Measurements from ENCODE around the gene ADGRD1.

Gene ADGRD1

GRCh38 chr12:130952171-130952954 is 1.3 kb upstream of the ADGRD1 start:
- no peak overlapping the region for H3K27ac Mint-ChIP-seq
- peaks cover 4% of the 10 kb centered on the region for H3K4me1 Mint-ChIP-seq (ENCODE audit: low read depth)
- H3K9me3 Mint-ChIP-seq (ENCODE audit: low read depth) = no peaks in the 10 kb centered on the region
- H3K4me3 Mint-ChIP-seq = no peak overlapping the region
- no peaks in the 10 kb centered on the region for H3K36me3 Mint-ChIP-seq
- peaks cover 12% of the 10 kb centered on the region for H3K27me3 Mint-ChIP-seq

GRCh38 chr12:130954544-130954831 is 781 bp downstream of the ADGRD1 start:
- peaks cover 4% of the 10 kb centered on the region for H3K4me1 Mint-ChIP-seq (ENCODE audit: low read depth)
- no peak overlapping the region for H3K27ac Mint-ChIP-seq
- no peaks in the 10 kb centered on the region for H3K36me3 Mint-ChIP-seq
- no peak overlapping the region for H3K4me3 Mint-ChIP-seq
- H3K27me3 Mint-ChIP-seq = peaks cover 12% of the 10 kb centered on the region
- no peaks in the 10 kb centered on the region for H3K9me3 Mint-ChIP-seq (ENCODE audit: low read depth)

DNA sequence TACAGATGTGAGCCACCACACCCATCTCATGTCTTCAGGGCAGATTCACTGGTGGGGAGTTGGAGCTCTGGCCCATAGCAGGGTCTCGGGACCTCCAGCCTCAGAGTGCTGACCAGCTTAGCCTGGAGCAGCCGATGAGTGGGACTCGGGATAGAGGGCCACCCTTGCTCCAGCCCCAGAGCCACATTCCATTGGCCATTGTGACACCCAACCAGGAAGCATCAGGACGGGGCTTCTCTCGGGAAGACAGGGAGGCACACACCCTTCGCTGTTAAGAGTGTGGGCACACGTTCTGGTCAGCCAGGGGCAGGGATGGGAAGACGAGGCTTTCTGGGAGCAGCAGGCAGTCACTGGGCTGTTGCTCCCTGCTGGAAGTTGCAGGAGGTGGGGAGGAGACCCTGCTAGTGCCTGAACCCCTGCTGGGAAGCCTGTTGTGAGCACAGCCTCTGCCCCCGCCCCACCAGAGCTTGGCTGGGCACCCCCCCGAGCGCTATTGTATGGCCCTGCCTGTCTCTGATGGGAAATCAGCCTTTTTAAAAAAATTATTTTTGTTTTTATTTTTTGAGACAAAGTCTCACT is 1.6 kb downstream of the ADGRD1 start:
- H3K27me3 Mint-ChIP-seq = peaks cover 12% of the 10 kb centered on the region
- H3K9me3 Mint-ChIP-seq (ENCODE audit: low read depth) = no peaks in the 10 kb centered on the region
- H3K4me3 Mint-ChIP-seq = no peak overlapping the region
- peaks cover 4% of the 10 kb centered on the region for H3K4me1 Mint-ChIP-seq (ENCODE audit: low read depth)
- no peak overlapping the region for H3K27ac Mint-ChIP-seq
- H3K36me3 Mint-ChIP-seq = no peaks in the 10 kb centered on the region

DNA sequence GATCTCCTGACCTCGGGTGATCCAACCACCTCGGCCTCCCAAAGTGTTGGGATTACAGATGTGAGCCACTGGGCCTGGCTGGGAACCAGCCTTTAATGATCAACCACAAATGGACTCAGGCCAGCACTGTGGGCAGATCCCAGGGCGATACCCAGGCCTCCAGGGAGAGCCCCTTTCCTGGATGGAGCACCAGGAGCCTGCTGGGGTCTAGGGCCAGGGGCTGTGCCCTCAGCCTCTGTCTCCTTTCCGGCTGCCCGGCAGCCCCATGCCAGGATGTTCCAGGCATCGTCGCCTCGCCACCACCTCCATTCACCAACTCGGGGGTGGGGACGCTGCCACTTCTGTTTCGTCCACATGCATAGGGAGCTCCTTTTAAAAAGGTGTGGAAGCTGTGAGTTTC is 2.3 kb downstream of the ADGRD1 start:
- Mint-ChIP-seq H3K27ac (no peak overlapping the region), H3K4me3 (no peak overlapping the region), H3K27me3 (peaks cover 16% of the 10 kb centered on the region), H3K4me1 (ENCODE audit: low read depth) (peaks cover 4% of the 10 kb centered on the region), H3K9me3 (ENCODE audit: low read depth) (no peaks in the 10 kb centered on the region), H3K36me3 (no peaks in the 10 kb centered on the region)

DNA sequence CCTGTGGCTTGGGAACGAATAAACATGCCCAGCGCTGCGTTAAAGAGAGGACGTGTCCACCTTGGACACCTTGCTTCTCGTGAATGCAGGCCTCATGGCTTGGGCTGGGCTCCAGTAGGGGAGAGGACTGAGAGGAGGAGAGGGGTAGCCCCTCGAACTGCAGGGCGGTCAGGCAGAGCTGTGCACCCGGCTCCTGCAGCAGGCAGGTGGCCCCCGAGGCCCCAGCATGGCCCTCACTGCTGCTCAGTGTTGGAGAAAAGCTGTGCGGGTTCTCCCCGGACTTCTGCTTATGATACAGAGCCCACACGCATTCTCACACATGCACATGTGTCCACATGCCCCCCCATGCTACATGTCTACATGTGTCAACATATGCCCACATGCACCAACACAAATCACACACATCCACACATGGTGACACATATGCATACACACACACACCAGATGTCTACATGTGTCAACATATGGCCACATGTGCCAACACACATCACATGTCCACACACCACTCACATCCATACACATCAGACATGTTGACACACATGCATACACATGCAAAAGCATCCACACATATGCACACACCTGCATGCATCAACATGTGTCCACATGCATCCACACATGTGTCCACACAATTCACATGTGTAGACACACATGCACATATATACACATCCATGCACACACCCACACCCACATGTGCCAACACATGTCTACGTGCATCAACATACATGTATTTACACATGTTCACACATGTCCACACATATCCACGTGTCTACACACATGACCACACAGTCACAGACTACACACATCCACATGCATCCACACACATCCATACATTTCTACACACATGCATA is 3.0 kb downstream of the ADGRD1 start:
- Mint-ChIP-seq H3K4me3 (no peak overlapping the region), H3K36me3 (no peaks in the 10 kb centered on the region), H3K27ac (no peak overlapping the region), H3K27me3 (peaks cover 16% of the 10 kb centered on the region), H3K9me3 (ENCODE audit: low read depth) (no peaks in the 10 kb centered on the region), H3K4me1 (ENCODE audit: low read depth) (peaks cover 4% of the 10 kb centered on the region)

DNA sequence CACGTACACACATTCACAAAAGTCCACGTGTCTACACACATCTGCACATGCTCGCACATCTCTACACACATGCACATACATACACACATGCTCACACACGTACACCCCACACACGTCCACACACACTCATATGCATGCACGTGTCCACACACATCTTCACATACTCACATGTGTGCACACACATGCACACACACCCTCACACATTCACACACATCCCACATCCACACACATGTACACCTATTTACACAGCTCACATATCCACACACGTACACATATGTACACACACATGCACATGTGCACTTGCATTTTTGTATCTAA is 3.6 kb downstream of the ADGRD1 start:
- Mint-ChIP-seq H3K9me3 (ENCODE audit: low read depth) (no peaks in the 10 kb centered on the region), H3K4me3 (no peak overlapping the region), H3K36me3 (no peaks in the 10 kb centered on the region), H3K4me1 (ENCODE audit: low read depth) (peaks cover 4% of the 10 kb centered on the region), H3K27me3 (peaks cover 15% of the 10 kb centered on the region), H3K27ac (no peak overlapping the region)

DNA sequence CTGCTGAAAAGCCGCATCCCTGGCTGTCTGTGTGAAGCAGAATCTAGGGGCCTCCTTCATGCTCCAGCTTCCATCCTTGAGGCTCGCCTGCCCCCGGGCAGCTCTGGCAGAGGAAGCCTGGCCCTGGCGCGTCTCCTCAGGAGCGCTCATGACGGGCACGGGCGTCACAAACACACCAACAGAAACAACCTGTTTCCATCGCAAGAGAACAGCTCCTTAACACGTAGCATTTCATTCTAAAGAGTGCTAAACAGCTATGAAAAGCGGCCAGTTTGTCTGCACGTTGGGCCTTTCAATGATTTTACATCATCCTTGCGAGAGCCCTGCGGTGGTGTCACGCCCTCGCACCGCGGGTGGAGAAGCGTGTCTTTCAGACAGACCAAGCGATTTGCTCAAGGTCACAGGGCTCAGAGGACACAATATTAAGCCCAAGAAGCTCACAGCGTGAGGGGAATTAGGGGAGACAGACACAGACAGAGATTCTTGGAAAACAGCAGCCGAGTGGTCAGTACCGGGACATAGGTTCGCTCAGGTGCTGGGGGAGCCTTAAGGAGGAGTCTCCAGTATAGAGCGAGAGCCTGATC is 4.9 kb downstream of the ADGRD1 start:
- no peak overlapping the region for H3K4me3 Mint-ChIP-seq
- H3K27me3 Mint-ChIP-seq = peaks cover 7% of the 10 kb centered on the region
- H3K36me3 Mint-ChIP-seq = peaks cover 2% of the 10 kb centered on the region
- peaks cover 2% of the 10 kb centered on the region for H3K4me1 Mint-ChIP-seq (ENCODE audit: low read depth)
- H3K9me3 Mint-ChIP-seq (ENCODE audit: low read depth) = no peaks in the 10 kb centered on the region
- no peak overlapping the region for H3K27ac Mint-ChIP-seq

DNA sequence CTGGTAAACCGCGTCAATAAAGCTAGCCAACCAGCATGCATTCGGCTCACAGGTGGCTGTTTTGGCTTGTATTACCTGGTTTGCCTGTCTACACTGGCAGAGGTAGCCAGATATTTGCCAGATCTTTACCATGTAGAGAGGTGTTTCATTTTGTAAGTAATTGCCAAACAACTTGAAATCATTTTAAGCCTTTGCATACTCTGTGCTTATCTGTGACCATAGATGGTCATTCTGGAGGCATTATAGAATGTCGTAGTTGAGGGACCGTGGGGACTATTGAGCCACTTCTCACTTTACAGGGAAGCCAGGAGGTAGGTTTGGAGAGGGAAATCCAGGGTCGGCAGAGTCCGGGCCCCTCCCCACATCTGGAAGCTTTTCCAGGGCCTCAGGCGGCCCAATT is 5.9 kb downstream of the ADGRD1 start:
- no peaks in the 10 kb centered on the region for H3K4me1 Mint-ChIP-seq (ENCODE audit: low read depth)
- H3K4me3 Mint-ChIP-seq = no peak overlapping the region
- peaks cover 6% of the 10 kb centered on the region for H3K27me3 Mint-ChIP-seq
- no peak overlapping the region for H3K27ac Mint-ChIP-seq
- peaks cover 2% of the 10 kb centered on the region for H3K36me3 Mint-ChIP-seq
- no peaks in the 10 kb centered on the region for H3K9me3 Mint-ChIP-seq (ENCODE audit: low read depth)

- no peak overlapping the region for H3K4me3 Mint-ChIP-seq
- no peak overlapping the region for H3K27ac Mint-ChIP-seq
- no peaks in the 10 kb centered on the region for H3K4me1 Mint-ChIP-seq (ENCODE audit: low read depth)
- H3K9me3 Mint-ChIP-seq (ENCODE audit: low read depth) = no peaks in the 10 kb centered on the region
- peaks cover 6% of the 10 kb centered on the region for H3K27me3 Mint-ChIP-seq
- H3K36me3 Mint-ChIP-seq = peaks cover 2% of the 10 kb centered on the region
Measured at GRCh38 chr12:130960058-130960457, 6.4 kb downstream of the ADGRD1 start.

DNA sequence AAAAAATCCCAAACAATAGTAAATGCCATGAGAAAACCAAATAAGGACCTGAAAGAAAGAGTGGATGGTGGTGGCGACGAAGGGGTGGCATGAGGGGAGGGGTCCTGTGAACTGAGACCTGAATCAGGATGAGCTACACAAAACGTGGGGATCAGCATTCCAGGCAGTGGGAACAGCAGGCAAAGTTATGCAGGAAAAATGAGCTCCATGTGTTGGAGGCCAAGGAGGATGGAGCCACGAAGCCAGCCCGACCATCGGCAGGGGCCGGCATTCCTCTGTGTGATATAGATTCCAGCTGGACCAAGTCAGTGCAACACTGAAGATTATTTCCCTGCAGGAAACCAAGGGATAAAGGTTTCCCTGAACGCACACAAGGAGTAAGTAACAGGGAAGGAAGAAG is 7.1 kb downstream of the ADGRD1 start:
- H3K27ac Mint-ChIP-seq = no peak overlapping the region
- H3K4me1 Mint-ChIP-seq (ENCODE audit: low read depth) = no peaks in the 10 kb centered on the region
- H3K27me3 Mint-ChIP-seq = peaks cover 6% of the 10 kb centered on the region
- peaks cover 2% of the 10 kb centered on the region for H3K36me3 Mint-ChIP-seq
- H3K9me3 Mint-ChIP-seq (ENCODE audit: low read depth) = no peaks in the 10 kb centered on the region
- H3K4me3 Mint-ChIP-seq = no peak overlapping the region

GRCh38 chr12:130961921-130962451 is 8.3 kb downstream of the ADGRD1 start:
- Mint-ChIP-seq H3K27ac (no peak overlapping the region), H3K9me3 (ENCODE audit: low read depth) (no peaks in the 10 kb centered on the region), H3K4me1 (ENCODE audit: low read depth) (no peaks in the 10 kb centered on the region), H3K4me3 (no peak overlapping the region), H3K36me3 (peaks cover 2% of the 10 kb centered on the region), H3K27me3 (peaks cover 6% of the 10 kb centered on the region)

GRCh38 chr12:130965214-130965613 is 11.5 kb downstream of the ADGRD1 start:
- H3K36me3 Mint-ChIP-seq = peaks cover 2% of the 10 kb centered on the region
- H3K4me1 Mint-ChIP-seq (ENCODE audit: low read depth) = no peaks in the 10 kb centered on the region
- peaks cover 6% of the 10 kb centered on the region for H3K27me3 Mint-ChIP-seq
- no peaks in the 10 kb centered on the region for H3K9me3 Mint-ChIP-seq (ENCODE audit: low read depth)
- no peak overlapping the region for H3K27ac Mint-ChIP-seq
- H3K4me3 Mint-ChIP-seq = no peak overlapping the region

GRCh38 chr12:130965668-130966067 is 12.0 kb downstream of the ADGRD1 start:
- peaks cover 4% of the 10 kb centered on the region for H3K27me3 Mint-ChIP-seq

DNA sequence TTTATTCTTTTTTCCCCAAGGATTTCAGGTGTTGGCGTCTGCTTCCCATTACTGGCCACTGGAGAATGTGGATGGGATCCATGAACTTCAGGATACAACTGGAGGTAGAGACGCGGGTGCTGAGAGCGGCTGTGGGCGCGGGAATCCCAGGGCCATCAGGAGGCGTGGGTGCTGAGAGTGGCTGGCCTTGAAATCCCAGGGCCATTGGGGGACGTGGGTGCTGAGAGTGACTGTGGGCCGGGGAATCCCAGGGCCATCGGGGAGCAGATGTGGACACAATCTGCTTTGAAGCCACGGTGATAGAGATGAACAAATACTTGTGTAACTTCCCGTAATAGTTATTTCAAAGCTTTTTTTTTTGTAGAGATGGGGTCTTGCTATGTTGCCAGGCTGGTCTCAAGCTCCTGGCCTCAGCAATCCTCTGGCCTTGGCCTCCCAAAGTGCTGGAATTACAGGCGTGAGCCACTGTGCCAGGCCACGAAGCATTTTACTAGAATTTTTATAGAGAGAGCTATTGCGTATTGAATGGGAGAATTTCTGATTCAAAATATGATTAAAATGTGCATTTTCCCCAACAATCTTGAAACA is 12.8 kb downstream of the ADGRD1 start:
- Mint-ChIP-seq H3K4me3 (no peak overlapping the region), H3K27me3 (peaks cover 2% of the 10 kb centered on the region)

More at GRCh38 chr12:130965668-130966067, 12.0 kb downstream of the ADGRD1 start:
- Mint-ChIP-seq H3K4me3 (no peak overlapping the region), H3K4me1 (ENCODE audit: low read depth) (no peaks in the 10 kb centered on the region), H3K9me3 (ENCODE audit: low read depth) (no peaks in the 10 kb centered on the region), H3K27ac (no peak overlapping the region), H3K36me3 (peaks cover 2% of the 10 kb centered on the region)

DNA sequence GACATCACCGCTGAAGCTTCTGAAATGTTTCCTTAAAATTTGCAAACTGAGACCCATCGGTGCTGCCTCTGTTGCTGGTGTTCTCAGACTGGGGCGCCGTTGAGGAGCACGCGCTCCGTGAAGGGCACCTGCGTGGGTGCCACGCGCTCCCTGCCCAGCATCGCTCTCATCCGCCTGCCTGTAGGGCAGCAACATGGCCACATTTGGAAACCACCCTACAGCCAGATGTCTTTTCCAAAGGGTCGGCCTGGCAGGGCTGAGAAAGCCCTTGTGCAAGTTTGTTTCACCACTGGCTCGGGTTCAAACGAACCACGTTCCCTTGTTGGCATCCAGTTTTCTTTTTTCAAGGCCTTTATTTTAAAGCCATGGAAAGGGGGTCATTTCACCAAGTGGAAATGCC is 13.9 kb downstream of the ADGRD1 start:
- peaks cover 2% of the 10 kb centered on the region for H3K36me3 Mint-ChIP-seq
- no peaks in the 10 kb centered on the region for H3K9me3 Mint-ChIP-seq (ENCODE audit: low read depth)
- peaks cover 2% of the 10 kb centered on the region for H3K27me3 Mint-ChIP-seq

More for the DNA sequence above, 12.8 kb downstream of the ADGRD1 start:
- peaks cover 2% of the 10 kb centered on the region for H3K36me3 Mint-ChIP-seq
- no peaks in the 10 kb centered on the region for H3K4me1 Mint-ChIP-seq (ENCODE audit: low read depth)
- H3K9me3 Mint-ChIP-seq (ENCODE audit: low read depth) = no peaks in the 10 kb centered on the region
- H3K27ac Mint-ChIP-seq = no peak overlapping the region

More for the DNA sequence above, 13.9 kb downstream of the ADGRD1 start:
- Mint-ChIP-seq H3K4me1 (ENCODE audit: low read depth) (no peaks in the 10 kb centered on the region), H3K27ac (no peak overlapping the region), H3K4me3 (no peak overlapping the region)

Measured in activated naive CD8-positive, alpha-beta T cell (primary cell).